K562 (cell line): ENCODE data around the gene DDR2.
A peak's percentile ranks its signal among the peaks of the same experiment; 100 is the strongest.

Experiments
- CEBPB ChIP-seq: fragments of 450-650 bp; IDR thresholded peaks from 2 replicates; pipeline ENCODE4 v1.6.1; 2016; ENCODE audit warnings: missing genetic modification characterization, missing compliant biosample characterization
- EZH2 ChIP-seq: IDR thresholded peaks from 2 replicates; pipeline ENCODE4 v1.6.1; 2012; ENCODE audit warnings: low read depth, mild to moderate bottlenecking, inconsistent platforms, low read length, borderline replicate concordance
- GATA2 ChIP-seq: sonication (generic); formaldehyde crosslinking; IDR thresholded peaks from 2 replicates; pipeline ENCODE4 v1.4.0; 2020; ENCODE audit warnings: mild to moderate bottlenecking, missing genetic modification reagents
- POLR3G ChIP-seq: IDR thresholded peaks from 2 replicates; pipeline ENCODE4 v1.6.1; 2011; ENCODE audit not compliant: insufficient read length, insufficient replicate concordance; ENCODE audit errors: extremely low read depth
- SAFB2 ChIP-seq: fragments of 200-400 bp; formaldehyde crosslinking; IDR thresholded peaks from 2 replicates; pipeline ENCODE4 v1.6.1; 2018; ENCODE audit warnings: borderline replicate concordance, low read length, low read depth, moderate library complexity; ENCODE audit not compliant: severe bottlenecking
- TARDBP ChIP-seq: fragments of 450-650 bp; IDR thresholded peaks from 2 replicates; pipeline ENCODE4 v1.6.1; 2016
- ZFX ChIP-seq: sonication (generic); formaldehyde crosslinking; IDR thresholded peaks from 2 replicates; pipeline ENCODE4 v1.8.0; 2022; ENCODE audit warnings: mild to moderate bottlenecking, missing genetic modification reagents, moderate library complexity
- TF ChIP-seq, protein P1 (sequence below), 3 experiments: IDR thresholded peaks in 2 of 3; conservative IDR thresholded peaks in 1 of 3; 2 replicates each; pipeline ENCODE4 v1.5.1; 2011 to 2012; ENCODE audit warnings: low read length in 3 of 3, mild to moderate bottlenecking in 3 of 3, control low read depth in 2 of 3, improper control_type of control experiment in 1 of 3, inconsistent platforms in 1 of 3, low read depth in 1 of 3, mixed read lengths in 1 of 3, moderate library complexity in 1 of 3; ENCODE audit not compliant: insufficient read depth in 2 of 3
- TF ChIP-seq, protein P2 (sequence below): fragments of 450-650 bp; IDR thresholded peaks from 2 replicates; pipeline ENCODE4 v1.6.1; 2017; ENCODE audit warnings: antibody characterized with exemption, mild to moderate bottlenecking
- TF ChIP-seq, protein P3 (sequence below): fragments of 450-650 bp; IDR thresholded peaks from 2 replicates; pipeline ENCODE4 v1.6.1; 2016; ENCODE audit warnings: antibody characterized with exemption
- TF ChIP-seq, protein P4 (sequence below): fragments of 250-450 bp; sonication (Bioruptor Pico); IDR thresholded peaks from 2 replicates; pipeline ENCODE4 v1.4.0; 2020
- TF ChIP-seq, protein P5 (sequence below): fragments of 250-450 bp; sonication (Bioruptor Pico); IDR thresholded peaks from 2 replicates; pipeline ENCODE4 v1.6.1; 2021; ENCODE audit warnings: mild to moderate bottlenecking

DNA sequence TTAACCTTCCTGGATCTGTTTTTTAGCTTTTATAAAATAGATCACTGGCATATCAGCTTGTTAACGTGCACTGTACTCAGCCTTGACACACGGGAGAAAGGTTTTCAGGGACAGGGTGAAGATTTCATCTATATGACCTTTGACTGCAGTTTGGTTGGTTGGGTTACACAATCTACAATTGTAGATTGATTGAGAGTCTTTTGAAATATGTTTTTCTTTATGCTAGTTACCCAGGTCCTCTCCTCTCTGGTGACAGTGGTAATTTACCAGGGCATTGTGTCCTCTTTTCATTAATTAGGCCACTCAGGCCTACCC is 48.8 kb downstream of the DDR2 start:
- TF ChIP-seq, protein P1, sequence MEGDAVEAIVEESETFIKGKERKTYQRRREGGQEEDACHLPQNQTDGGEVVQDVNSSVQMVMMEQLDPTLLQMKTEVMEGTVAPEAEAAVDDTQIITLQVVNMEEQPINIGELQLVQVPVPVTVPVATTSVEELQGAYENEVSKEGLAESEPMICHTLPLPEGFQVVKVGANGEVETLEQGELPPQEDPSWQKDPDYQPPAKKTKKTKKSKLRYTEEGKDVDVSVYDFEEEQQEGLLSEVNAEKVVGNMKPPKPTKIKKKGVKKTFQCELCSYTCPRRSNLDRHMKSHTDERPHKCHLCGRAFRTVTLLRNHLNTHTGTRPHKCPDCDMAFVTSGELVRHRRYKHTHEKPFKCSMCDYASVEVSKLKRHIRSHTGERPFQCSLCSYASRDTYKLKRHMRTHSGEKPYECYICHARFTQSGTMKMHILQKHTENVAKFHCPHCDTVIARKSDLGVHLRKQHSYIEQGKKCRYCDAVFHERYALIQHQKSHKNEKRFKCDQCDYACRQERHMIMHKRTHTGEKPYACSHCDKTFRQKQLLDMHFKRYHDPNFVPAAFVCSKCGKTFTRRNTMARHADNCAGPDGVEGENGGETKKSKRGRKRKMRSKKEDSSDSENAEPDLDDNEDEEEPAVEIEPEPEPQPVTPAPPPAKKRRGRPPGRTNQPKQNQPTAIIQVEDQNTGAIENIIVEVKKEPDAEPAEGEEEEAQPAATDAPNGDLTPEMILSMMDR (IDR thresholded peaks at IDR 0.05 in 2 of 3, conservative IDR thresholded peaks at IDR 0.05 in 1 of 3; ENCODE audit: insufficient read depth in 2 of 3, low read depth in 1 of 3, low read length in 3 of 3): no peak
- TF ChIP-seq CEBPB (peak; percentile 71), EZH2 (no peak), GATA2 (CRISPR knock-in tag) (no peak), POLR3G (no peak), SAFB2 (no peak), ZFX (no peak), TARDBP (no peak)
- TF ChIP-seq, protein P2, sequence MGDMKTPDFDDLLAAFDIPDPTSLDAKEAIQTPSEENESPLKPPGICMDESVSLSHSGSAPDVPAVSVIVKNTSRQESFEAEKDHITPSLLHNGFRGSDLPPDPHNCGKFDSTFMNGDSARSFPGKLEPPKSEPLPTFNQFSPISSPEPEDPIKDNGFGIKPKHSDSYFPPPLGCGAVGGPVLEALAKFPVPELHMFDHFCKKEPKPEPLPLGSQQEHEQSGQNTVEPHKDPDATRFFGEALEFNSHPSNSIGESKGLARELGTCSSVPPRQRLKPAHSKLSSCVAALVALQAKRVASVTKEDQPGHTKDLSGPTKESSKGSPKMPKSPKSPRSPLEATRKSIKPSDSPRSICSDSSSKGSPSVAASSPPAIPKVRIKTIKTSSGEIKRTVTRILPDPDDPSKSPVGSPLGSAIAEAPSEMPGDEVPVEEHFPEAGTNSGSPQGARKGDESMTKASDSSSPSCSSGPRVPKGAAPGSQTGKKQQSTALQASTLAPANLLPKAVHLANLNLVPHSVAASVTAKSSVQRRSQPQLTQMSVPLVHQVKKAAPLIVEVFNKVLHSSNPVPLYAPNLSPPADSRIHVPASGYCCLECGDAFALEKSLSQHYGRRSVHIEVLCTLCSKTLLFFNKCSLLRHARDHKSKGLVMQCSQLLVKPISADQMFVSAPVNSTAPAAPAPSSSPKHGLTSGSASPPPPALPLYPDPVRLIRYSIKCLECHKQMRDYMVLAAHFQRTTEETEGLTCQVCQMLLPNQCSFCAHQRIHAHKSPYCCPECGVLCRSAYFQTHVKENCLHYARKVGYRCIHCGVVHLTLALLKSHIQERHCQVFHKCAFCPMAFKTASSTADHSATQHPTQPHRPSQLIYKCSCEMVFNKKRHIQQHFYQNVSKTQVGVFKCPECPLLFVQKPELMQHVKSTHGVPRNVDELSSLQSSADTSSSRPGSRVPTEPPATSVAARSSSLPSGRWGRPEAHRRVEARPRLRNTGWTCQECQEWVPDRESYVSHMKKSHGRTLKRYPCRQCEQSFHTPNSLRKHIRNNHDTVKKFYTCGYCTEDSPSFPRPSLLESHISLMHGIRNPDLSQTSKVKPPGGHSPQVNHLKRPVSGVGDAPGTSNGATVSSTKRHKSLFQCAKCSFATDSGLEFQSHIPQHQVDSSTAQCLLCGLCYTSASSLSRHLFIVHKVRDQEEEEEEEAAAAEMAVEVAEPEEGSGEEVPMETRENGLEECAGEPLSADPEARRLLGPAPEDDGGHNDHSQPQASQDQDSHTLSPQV: no peak
- TF ChIP-seq, protein P3, sequence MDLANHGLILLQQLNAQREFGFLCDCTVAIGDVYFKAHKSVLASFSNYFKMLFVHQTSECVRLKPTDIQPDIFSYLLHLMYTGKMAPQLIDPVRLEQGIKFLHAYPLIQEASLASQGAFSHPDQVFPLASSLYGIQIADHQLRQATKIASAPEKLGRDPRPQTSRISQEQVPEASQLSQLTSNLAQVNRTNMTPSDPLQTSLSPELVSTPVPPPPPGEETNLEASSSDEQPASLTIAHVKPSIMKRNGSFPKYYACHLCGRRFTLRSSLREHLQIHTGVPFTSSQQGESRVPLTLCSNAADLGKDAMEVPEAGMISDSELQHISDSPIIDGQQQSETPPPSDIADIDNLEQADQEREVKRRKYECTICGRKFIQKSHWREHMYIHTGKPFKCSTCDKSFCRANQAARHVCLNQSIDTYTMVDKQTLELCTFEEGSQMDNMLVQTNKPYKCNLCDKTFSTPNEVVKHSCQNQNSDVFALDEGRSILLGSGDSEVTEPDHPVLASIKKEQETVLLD: no peak
- TF ChIP-seq, protein P4, sequence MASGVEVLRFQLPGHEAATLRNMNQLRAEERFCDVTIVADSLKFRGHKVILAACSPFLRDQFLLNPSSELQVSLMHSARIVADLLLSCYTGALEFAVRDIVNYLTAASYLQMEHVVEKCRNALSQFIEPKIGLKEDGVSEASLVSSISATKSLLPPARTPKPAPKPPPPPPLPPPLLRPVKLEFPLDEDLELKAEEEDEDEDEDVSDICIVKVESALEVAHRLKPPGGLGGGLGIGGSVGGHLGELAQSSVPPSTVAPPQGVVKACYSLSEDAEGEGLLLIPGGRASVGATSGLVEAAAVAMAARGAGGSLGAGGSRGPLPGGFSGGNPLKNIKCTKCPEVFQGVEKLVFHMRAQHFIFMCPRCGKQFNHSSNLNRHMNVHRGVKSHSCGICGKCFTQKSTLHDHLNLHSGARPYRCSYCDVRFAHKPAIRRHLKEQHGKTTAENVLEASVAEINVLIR (CRISPR knock-in tag): no peak
- TF ChIP-seq, protein P5, sequence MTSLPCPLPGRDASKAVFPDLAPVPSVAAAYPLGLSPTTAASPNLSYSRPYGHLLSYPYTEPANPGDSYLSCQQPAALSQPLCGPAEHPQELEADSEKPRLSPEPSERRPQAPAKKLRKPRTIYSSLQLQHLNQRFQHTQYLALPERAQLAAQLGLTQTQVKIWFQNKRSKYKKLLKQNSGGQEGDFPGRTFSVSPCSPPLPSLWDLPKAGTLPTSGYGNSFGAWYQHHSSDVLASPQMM (CRISPR knock-in tag): no peak
